RKO (cell line): ENCODE data around the gene TMEM132A.

Experiments
- DNase-seq: peaks from one replicate; pipeline ENCODE4 v3.0.0-alpha.2; 2016; ENCODE audit warnings: low spot score

TMEM132A gene, protein sequence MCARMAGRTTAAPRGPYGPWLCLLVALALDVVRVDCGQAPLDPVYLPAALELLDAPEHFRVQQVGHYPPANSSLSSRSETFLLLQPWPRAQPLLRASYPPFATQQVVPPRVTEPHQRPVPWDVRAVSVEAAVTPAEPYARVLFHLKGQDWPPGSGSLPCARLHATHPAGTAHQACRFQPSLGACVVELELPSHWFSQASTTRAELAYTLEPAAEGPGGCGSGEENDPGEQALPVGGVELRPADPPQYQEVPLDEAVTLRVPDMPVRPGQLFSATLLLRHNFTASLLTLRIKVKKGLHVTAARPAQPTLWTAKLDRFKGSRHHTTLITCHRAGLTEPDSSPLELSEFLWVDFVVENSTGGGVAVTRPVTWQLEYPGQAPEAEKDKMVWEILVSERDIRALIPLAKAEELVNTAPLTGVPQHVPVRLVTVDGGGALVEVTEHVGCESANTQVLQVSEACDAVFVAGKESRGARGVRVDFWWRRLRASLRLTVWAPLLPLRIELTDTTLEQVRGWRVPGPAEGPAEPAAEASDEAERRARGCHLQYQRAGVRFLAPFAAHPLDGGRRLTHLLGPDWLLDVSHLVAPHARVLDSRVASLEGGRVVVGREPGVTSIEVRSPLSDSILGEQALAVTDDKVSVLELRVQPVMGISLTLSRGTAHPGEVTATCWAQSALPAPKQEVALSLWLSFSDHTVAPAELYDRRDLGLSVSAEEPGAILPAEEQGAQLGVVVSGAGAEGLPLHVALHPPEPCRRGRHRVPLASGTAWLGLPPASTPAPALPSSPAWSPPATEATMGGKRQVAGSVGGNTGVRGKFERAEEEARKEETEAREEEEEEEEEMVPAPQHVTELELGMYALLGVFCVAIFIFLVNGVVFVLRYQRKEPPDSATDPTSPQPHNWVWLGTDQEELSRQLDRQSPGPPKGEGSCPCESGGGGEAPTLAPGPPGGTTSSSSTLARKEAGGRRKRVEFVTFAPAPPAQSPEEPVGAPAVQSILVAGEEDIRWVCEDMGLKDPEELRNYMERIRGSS

DNA sequence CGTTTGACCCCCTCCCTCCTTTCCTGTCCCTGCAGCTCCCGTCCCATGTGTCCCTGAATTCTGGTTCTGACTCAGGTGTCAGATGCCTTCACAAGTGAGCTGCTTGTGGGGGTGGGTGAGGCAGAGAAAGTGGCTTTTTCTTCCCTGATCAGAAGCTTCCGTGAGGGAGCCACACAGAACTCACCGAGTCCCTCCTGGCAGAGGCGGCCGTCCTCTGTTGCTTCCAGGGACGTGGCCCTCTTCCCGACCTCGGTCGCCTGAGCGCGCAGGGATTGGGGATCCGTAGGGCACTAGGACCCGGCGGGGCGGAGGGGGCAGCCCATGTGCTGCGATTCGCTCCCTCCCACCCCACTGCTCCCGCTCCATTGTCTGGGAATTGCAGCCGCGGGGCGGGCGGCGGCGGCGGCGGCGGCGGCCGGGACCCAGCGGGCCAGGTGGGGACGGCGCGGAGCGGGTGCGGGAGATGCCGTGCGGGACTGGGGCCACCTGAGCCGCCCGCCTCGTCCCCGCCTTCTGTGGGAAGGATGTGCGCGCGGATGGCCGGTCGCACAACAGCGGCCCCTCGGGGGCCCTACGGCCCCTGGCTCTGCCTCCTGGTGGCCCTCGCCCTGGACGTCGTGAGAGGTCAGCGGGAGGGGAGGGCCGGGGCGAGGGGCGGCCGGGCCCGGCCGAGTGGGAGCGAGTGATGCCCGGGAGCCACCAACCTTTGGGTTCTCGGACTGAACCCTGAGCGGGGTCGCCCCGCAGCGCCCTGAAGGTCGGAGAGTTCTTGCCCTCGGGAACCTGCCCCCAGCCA lies at the start of gene TMEM132A:
TMEM132A (plus strand) TSS at position 351 of the 796 bp plus-strand sequence; CDS start at position 525, 174 bp downstream.
- peak; percentile 81 for DNase-seq

DNA sequence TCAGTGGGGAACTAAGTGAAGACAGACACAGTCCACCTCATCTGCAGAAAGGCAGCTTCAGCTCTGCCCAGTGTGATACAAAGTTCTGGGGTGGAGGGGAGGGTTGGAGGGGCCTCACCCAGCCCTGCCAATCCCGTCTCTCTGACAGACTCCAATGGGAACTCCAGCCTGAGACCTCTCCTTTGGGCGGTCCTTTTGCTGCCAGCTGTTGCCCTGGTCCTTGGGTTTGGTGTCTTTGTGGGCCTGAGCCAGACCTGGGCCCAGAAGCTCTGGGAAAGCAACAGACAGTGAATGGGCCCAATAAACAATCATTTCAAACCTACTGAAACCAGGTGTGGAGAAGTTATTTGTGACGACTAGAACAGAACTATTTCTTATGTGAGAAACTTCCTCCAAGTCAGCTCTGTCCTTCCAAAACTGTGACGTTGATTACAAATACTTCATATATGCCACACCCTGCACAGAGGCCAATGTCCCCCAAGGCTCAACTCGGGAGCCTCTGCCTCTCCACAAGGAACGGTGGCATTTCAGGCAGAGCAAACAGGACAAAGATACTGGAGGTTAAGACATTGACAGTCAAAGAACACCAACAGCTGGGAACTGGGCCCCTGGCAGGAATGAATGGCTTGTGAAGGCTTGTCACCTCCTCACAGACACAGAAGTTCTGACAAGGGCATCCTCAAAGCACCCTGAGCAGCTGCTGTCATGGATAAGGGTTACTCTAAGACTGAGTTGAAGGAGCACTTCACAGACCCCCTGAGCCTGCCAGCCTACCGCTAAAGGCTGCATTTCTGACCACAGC lies 48.7 kb upstream of the TMEM132A start:
- DNase-seq = no peak

DNA sequence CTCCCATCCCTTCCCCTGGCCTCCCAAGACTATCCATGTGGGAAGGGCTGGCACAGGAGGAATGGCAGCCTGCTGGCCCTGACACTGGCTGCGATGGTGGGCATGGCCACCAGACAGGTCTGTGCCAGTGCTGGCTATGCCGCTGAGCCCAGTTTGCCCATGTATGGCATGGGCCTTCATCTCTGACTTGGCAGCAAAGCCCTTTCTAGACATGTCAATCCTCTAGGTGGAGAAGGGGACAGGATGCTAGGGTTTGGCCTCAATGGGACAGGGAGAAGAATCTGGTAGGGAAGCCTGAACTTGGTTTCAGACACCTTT lies 48.1 kb upstream of the TMEM132A start:
- DNase-seq = no peak

DNA sequence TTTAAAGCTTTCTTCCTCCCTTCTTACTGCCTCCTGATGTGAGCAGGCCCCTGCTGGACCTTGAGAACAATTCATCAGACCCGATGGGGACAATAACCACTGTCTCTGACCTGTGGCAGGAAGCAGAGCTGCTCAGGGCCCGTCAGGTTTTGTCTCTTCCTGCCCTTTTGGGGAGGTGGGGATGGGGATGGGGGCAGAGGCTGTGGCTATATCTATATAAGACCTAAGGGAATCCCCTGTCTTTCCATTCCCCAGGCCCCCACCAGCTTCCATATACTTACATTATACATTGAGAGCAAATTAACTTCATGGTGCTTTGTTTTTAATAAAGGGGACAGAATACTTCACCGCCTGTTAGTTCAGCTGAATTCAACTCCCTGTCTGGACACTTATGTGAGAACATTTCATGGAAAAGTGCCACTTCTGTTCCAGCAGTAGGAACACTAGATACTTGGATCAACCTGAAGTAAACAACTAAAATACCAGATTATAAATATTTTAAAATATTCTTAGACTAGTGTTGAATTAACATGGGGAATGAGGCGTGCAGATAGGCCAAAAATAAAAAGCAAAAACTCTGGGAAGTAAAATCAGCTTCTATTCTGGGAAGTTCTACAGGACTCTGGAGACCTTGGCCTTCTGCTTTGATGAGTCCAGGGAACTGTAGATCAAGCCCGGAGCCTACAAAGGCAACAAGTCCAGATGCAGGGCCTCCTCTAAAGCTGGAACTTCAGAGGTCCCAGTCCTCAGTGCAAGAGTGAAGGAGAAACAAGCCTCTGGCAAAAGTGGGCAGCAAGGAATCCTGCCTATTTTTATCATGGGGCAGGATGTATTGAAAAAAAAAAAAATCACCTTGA lies 45.8 kb upstream of the TMEM132A start:
- no peak for DNase-seq

DNA sequence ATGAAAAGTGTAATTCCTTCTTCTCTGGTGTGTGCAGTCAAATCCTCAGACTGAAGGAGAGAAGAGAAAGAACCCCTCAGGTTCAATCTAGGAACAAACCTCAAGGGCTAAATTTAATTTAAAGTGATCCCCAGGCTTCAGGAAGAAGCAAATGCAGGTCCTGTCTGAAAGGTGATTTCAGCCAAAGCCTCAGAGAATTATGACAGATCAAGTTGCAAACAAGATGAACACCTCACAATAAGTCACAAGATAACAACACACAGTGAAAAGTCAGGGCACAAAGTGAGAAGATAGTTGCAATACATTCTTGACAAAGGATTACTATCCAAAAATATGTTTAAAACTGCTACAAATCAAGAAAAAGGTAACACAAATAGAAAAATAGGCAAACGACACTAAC lies 45.2 kb upstream of the TMEM132A start:
- DNase-seq = no peak

DNA sequence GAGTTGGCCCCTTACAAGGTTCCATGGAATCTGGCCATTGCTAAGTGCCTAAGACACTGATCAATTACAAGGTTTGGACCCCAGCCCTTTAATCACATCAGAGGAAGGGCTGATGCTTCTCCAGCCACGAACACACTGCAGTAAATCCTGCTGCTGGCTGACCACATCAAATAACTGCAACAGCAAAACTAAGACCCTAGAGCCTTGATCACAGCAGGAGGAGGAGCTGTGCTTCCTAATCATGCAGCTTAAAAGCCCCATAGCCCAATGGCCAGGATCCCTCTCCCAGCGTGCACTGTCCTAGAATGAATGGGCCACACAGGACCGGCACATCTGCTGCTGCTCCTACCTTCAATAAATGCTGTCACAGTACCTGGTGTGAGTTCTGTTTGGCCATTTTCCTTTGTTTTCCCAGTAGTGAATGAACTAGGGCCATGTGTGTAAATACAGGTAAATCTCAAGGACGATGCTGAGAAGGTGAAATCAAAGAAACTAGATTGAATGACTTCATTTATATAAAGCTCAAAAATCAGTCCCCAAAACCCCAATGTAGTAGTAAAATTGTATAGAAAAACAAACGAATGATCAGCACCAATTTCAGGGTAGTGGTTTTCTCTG lies 44.2 kb upstream of the TMEM132A start:
- DNase-seq = no peak

DNA sequence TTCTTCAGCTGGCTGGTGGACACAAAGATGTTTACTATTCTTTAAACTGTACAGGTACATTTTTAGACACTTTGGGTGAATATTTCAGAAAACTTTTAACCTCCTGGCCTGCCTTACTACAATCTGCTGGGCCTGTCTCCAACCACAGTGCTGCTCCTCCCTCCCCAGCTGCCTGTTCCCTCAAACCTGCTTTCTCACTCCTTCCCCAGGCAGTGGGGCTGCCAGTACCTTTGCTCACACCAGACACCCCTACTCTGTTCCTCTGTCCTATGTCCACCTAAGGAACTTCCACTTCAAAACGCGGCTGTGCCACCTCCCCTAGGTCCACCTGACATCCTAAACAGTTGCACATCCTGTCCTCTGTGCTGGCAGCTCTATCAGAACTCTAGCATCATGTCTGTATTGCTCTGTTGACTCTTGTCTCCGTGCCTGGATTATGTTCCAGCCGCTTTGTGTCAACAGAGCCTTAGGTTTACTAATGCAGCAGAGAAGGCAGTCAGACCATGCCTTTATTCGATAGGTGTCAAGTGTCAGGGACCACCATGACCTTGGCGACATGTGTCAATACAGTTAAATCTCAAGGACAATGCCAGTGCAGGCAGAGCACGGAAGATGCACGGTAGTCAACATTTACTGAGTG lies 43.5 kb upstream of the TMEM132A start:
- no peak for DNase-seq

DNA sequence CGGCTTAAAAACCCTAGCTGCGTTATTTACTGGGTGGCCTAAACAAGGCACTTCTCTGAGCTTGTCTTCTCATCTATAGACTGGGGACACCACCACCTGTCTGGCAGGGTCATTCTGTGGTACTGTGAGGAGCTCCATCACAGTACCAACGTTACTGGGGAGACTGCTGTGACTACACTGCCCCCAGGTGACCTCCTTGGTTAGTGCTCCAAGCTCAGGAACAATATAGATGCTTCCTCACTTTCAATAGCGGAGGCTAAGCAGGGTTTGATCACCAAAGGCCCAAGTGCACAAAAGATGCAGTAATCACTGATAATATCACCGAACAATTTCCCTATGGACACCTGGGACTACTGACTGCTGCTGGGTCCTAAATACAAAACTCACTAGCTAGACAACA lies 36.7 kb upstream of the TMEM132A start:
- peak; percentile 39 for DNase-seq

DNA sequence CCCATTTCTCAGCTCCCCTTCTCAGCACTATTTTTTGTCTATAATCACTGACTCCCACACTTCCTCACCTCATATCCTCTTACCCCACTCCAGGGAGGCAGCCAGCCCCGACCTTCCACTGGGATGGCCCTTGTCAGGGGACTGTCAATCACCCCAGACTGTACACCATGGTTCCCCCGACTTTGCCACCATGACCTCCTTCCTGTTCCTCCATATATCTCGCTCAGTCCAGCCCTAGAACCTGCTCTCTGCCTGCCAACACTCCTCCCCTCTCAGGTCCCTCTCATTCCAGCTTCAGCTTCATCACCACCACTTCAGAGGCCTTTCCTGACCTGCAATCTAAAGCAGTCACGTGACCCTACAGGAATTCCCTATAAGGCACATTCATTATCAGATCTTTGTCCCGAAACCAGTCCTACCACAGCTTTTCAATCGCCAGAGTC lies 34.4 kb upstream of the TMEM132A start:
- DNase-seq = no peak

DNA sequence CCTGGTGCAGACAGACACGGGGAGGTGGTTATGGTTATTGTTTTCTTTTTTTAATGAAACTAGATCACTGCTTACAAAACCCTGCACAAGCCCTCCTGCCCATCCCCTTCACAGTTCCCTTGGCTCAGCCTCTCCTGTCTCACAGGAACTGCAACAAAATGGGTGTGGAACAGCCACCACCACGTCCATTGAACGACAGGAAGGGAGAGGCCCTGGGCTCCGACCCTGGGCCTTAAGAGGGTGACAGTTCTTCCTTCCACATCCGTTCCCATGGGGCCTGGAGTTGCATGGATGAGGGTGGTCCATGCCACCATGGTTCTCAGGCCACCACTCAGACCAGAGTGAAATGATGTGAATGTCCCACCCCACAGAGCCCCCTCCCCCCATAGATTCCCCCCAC lies 33.6 kb upstream of the TMEM132A start:
- no peak for DNase-seq

DNA sequence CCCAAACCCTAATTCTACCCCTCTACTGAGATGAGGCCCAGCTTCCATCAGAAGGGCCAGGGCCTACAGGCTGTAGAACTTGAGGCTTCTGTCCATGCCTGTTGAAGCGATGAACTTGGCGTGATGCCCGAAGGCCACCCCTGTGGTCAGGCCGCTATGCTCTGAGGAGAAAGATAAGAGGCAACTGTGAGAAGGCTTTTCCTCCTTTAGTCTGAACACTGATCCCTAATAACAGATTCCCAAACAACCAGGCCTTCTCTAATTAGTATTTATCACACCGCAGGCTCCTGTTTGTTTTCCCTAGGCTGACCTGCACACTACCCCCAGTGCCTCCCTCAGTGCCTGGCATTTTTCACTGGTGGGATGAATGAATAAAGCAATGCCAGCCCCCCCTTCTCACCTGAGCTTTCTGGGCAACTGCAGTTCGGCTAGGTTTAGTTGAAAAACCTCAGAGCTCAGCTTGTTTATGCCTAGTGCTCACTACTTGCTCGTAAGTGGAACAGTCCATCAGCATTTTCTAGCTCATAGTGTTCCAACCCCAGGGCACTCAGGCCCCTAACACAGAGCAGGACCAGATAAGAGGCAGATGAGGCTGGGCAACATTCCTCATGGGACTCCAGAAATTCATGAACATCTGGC lies 33.0 kb upstream of the TMEM132A start:
- DNase-seq = no peak

DNA sequence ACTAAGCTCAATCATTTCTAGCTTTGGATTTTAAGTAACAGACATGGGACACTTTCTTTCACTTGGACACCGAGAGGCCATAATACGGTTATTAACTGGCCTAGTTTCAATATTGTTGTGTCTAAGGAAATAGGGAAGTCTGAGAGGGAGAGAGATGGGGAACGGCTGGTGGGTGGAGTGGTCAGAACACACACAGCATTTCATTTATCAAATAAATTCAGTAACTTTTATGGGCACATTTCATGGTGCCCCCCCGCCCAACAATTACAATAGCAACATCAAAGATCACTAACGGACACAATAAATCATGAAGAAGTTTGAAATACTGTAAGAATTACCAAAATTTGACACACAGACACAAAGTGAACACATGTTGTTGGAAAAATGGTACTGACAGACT lies 28.6 kb upstream of the TMEM132A start:
- no peak for DNase-seq

DNA sequence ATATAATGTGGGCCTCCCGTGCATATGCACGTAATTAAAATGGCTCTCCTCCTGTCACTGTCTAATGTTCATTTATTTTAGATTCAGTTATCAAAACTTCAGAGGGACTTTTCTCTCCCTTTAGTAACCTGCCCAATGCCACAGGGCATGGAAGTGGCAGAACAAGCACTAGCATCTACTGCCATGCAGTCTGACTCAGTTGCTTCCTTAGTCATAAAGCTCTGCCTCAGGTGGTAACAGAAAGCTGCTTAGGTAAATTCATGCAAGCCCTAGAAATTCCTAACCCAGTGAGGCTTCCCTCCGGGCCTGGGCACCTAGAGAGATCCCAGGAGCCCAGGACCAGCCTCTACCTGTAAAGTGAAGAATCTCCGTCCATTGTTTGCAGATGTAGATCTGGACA lies 26.8 kb upstream of the TMEM132A start:
- no peak for DNase-seq

DNA sequence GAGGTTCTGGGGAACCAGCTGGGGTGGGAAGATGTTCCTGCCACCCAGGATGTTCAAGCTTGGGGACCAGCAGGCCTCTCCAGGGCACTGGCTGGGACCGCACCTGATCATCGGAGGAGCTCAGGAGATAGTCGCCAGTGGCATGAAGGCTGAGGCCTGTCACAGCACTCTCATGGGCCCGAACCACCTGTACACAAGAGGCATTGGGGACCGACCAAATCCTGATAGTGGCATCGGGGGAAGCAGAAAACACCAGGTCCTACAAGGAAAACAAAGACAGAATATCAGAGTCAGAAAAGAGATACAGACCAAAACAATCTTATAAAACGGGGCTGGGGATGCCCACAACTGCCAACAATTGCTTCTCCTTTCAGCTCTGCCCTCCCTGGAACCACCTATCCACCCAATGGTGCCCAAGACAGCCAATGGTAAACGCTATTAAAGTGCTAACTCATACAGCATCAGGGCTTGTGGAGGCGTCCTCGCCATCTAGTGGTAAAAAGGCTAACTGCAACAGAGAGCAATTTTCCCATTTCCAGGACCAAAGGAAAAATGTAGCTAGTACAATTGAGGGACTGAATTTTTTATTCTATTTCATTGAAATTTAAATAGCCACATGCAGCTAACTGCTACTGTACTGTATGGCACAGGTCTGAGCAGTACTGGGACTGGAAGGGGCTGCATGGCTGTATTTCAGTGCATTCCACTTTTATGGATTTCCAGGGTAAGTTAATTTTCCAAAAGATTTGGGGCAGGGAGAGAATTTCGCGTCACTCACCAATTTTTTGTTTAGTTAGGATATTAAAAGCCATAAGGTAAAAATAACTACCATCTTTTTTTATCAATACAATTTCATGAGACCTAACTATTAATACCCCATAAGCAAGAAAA lies 25.0 kb upstream of the TMEM132A start:
- DNase-seq = peak; percentile 76

DNA sequence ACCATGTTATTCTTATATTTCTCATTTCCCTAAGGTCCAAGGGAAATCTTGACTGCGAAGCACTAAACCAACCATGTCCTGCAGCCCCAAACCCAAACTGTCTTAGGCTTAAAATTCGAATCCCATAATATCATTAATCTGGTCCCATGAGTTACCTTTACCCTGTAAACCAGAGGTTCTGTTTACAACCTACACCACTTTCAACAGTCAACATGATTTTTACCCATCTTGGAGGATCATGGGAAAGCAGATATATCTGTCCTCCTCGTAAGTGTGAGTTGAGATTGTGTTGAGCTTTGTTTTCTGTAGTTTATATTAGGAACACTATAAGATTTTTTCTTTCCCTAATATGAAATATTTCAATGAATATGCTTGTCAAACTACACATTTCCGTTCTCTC lies 24.3 kb upstream of the TMEM132A start:
- no peak for DNase-seq

DNA sequence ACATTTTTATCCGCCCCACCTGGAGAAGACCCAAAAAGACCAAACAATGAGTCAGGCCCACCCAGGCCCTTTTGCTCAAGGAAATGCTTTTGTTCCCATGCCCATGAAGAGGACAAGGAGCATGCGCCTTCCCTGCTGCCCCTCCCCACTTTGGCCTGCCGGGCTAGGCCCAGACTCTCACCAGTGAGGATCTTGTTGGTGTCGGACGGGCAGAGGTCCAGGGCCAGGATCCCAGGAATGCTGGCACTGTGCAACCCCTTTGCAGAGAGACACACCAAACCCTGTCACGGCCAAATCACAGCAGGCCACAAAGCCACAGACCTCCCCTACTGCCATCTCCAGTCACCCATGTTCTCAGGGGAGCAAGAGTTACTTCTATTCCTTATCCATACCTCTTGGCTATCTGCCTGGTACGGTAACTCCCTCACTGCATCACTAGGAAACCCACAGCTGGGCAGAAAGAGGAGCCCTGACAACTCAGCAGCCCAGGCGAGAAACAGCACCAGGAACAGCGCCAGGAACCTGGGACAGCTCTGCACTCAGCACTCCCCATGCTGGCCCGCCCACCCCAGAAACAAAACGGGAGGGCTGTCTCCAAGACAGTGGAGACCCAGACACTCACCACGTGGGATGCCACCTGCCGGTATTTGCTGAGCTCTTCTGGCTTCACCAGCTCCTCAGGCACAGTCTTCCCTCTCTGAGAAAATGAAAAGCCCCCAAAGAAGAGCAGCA lies 23.4 kb upstream of the TMEM132A start:
- DNase-seq = no peak

DNA sequence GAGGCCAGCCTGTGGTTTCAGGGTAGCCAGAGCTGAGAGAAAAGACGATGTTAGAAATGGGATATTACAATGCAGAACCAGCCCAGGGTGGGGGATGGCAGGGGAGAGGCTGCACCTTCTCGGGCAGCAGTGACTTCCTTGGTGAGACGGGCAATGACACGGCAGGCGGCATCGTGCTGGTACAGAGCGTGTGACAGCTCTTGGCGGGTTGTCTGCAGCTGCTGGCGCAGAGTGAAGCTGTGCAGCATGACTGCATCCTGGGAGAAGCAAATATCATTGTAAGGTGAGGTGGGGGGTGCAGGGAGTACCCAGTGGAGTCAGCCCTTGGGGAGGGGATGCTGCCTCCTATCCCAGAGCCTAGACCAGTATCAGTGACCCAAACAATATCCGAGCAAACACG lies 21.6 kb upstream of the TMEM132A start:
- no peak for DNase-seq
